GM21723 (cell line): Measurements from ENCODE around the gene CASTOR1.

Experiments
- ATAC-seq: cut with Tn5 transposase; IDR thresholded peaks from one replicate; pipeline ENCODE4 v1.9.1; 2021; ENCODE audit warnings: mild to moderate bottlenecking, moderate library complexity; ENCODE audit not compliant: unreplicated experiment

Gene CASTOR1

DNA sequence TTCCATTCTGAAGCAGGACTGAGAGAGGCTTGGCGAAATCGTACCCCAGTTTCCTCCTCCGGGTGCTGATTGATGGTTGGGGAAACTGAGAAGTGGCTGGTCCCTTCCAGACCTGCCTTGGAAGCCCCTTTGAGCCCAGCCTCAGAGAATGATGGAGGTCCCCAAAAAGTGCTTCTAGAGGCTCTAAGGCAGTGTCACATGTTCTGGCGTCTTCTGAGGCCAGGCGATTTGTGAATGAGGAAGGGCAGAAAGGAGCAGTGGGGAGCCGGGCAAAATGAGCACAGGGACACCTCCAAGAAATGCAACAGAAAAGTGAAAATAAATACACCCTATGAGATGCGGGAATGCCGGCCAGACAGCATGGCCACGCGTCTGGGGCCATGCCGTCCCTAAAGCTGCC is 41.7 kb downstream of the CASTOR1 start:
- no peak for ATAC-seq

DNA sequence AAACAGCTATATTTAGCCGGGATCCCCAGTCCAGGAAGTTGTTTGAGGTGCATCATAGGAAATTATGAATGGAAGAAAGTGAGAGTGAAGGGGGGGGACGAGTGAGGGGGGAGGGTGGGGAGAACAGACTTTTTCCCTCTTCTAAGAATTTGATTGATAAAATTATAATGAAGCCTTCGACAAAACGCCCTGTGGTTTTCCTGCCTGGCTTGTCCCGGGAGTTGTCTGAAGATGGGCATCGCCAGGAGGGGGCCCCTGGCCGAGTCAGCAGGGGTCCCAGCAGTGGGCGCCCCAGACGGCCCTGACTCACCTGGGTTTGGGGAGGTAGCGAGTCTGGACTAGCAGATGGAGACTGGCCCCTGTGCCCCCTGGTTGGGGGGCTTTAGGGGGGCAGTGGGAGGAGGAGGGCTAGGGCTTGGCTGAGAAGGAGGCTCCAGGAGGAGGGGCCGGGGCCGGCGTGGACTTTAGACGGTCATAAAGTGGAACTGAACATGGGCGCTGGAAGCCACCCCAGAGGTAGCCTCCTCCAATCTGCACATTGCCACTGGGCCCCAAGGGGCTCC is 42.4 kb downstream of the CASTOR1 start:
- no peak for ATAC-seq

DNA sequence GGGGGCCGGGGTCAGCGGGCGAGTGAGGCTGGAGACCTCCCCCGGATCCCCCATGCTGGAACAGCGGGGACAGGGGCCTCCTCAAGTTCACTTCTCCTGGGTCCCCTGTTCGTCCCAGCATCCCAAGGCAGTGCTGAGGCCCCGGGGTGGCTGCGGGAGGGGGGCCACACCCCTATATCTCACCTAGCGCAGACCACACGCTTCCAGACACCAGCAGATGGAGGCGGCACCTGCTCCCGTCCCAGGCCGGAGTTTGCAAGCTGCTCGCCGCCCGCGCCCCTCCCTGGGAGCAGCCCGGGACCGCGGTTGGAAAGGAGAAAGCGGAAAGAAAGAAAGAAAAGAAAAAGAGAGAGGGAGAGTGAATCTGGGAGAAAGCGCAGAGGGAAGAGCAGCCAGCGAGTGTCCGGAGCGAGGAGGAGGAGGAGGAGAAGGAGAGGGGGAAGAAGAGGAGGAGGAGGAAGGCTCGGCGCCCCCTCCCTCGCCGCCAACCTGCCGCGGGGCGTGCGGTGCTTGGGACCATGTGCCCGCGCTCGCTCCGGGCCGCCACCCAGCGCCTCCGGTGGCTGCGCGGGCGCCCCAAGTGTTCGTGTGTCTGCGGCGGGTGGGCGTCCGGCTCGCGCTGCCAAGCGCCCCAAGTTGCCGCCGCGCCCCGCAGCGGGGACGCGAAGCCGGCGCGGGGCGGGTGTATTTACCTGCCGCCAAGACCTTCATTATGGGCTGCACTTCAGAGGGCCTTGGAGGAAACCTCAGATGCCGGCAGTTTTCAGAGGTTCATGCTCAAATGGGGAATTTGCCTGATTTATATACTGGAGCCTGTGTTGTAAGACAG is 43.1 kb downstream of the CASTOR1 start, which contains the start of gene LIF:
Gene LIF (minus strand): TSS at position 775 of the 829 bp plus-strand sequence. CDS start 64 bp downstream, at position 711.
- no peak for ATAC-seq

DNA sequence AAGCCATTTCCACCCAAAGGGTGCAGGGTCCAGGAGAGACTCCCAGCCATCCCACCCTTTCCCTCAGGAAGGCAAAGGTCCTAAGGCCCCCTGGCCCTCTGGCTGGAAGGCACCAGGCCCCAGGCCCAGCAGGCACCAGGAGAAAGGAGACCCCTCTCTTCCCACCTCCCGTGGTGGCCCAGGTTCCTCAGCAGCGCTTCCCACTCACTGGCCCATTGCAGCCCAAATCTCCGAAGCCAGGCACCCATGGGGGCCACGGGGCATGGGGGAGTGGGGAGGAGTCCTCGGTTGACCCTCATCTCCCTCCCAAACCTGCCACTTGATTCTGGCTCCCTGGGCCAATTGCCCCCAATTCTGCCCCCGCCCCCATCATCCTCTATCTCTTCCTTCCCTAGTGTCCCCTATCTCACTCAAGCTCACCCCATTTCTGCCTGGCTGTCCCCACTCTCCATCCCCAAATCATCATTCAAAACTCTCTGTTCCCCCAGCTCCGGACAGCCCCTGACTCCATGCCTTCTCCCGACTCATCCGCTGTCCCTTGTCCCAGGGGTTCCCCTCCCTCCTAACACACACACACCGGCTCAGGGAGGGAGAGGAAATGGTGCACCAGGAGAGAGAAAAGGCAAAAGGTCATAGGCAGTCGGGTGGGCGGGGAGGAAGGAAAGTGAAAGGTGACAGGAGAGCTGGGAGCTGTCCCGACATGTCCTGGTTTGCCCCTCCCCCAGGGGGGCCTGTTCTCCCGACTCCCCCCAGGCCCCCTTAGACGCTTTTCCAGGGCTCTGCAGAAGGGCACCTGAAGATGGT is 43.9 kb downstream of the CASTOR1 start:
- no peak for ATAC-seq

DNA sequence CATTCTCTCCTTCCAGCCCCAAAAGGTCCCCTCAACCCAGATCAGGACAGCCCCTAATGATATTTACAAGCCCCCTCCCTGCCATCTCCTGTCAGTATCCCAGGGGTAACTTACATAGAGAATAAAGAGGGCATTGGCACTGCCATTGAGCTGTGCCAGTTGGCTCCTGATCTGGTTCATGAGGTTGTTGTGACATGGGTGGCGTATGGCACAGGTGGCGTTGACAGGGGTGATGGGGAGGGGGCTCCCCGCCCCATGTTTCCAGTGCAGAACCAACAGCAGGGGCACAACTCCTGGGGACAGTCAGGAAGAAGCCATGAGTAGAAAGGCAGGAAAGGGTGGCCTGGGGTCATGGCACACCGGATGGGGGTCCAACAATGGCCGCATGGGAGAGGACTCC is 44.7 kb downstream of the CASTOR1 start:
- ATAC-seq: no peak

DNA sequence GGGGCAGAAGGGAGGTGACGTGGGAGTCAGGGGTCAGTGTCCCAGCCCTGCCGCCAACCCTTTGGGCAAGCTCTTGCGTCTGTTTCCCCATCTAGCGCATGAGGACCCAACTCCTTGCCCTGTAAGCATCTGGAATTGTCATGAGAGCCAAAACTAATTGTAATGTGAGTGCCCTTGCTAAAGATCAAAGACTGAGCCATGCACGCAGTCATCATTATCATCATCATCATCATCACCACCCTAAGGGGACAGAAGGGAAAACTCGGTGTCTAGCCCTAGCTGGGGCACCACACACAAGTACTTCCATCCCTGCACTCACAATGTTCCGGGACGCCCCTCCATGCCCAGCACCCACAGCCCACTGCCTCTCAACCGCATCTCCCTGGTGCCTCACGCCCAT is 45.2 kb downstream of the CASTOR1 start:
- ATAC-seq: no peak

DNA sequence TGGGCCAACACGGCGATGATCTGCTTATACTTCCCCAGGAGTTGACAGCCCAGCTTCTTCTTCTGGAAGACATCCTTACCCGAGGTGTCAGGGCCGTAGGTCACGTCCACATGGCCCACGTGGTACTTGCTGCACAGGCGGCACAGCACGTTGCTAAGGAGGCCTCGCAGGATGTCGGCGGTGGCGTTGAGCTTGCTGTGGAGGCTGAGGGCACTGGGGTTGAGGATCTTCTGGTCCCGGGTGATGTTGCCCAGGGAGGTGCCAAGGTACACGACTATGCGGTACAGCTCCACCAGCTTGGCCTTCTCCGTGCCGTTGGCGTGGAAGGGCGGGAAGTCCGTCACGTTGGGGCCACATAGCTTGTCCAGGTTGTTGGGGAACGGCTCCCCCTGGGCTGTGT is 45.6 kb downstream of the CASTOR1 start:
- no peak for ATAC-seq

DNA sequence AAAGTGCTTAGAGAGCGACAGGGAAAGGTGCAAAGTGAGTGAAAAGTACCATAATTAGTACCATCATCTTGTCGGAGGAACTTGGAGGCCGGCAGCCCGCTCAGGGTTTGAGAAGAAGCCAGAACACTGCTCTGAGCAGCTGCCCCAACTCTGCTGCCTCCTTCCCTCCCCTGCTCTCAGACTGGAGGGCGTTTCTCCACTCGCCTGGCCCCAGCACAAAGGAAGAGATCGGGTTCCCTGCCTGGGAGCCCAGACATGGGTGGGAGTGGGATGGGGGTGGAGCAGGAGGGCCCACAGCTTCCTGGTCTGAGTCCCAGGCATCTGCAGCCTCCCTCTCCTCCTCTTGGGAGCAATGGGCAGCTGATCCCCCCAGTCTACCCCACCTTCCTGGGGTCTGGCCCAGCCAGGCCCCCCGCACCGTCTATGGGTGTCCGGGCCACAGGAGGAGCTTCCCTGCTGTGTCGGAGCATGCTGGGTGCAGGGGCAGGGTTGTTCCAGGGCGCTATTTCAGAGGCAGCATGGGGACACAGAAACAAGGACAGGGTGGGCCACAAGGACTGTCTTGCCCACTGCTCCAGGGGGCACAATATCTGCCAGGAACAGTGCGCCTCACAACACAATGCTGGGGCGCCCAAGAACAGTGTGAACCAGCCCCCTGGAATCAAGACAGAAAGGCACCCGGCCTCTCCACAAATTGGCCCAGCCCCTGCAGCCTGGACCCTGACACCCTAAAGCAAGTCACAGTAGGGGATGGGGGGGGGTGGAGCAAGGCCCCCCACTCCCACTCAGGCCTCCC is 47.5 kb downstream of the CASTOR1 start:
- ATAC-seq: no peak

DNA sequence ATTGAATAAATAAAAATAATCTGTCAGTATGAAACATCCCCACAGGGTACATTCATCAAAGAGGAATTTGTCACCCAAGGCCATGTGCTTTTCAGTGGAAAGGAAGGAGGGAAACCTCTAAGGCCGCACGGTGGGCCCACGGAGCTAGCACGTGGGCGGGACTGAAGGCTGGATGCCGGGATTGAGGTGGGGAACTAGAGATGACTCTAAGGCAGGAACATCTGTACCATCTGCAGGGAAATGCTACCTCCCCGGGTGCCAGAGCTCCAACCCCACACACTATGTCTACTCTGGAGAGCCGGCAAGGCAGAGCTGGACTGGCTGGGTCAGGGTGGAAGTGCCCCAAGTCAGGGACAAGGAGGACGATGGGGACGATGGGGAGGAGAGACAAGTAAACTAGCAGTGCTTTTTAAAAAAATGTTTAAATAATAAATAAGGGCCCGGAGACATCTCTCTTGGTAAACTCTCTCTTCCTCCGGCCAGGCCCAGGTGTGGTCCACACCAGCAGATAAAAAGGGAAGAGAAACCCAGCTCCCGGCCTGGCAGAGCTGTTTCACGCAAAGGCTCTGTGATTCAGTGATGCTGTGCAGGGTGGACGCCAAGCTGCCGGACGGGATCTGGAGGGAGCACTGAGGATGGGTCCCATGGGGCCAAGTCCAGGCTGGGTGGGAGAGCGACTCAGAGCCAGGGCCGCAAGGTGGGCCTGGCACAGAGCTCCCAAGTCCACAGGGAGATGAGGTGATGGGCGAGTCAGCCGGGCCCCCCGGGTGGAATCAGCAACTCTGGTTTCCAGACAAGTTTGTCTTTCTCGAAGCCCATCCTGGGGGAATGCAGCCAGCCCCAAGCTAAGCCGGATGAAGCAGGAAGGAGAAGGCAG is 48.5 kb downstream of the CASTOR1 start:
- no peak for ATAC-seq

DNA sequence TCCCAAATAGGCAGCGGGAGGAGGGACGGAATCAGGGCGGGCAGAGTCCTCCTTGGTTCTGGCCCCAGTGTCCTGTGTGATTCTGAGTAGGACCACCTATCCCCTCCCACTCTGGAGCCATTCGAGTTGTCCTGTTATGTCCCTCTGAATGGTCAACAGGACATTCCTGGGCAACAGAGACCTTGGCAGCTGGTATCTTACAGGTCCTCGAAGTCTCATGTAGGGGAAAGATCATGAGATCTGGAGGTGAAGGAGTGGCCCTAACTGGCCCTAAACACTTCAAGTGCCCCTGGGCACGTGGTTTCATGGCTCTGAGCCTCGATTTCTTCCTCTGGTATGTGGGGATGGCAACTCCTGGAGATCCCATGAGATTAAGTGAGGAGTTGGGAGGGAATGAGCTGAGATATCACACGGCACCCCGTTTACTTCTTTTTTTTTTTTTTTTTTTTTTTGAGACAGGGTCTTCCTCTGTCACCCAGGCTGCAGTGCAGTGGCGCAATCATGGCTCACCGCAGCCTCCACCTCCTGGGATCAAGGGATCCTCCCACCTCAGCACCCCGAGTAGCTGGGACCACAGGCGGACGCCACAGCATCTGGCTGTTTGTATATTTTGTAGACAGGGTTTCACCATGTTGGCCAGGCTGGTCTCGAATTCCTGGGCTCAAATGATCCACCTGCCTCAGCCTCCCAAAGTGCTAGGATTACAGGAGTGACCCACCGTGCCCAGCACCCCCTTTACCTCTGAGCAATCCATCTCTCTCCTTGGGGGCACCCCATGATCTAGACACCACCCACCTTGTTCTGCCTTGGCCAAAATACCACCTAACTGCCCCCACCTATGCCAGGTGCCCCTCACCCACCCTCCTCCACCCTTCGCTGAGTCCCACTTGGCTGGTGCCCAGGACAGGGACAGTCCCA is 49.6 kb downstream of the CASTOR1 start:
- ATAC-seq: no peak

DNA sequence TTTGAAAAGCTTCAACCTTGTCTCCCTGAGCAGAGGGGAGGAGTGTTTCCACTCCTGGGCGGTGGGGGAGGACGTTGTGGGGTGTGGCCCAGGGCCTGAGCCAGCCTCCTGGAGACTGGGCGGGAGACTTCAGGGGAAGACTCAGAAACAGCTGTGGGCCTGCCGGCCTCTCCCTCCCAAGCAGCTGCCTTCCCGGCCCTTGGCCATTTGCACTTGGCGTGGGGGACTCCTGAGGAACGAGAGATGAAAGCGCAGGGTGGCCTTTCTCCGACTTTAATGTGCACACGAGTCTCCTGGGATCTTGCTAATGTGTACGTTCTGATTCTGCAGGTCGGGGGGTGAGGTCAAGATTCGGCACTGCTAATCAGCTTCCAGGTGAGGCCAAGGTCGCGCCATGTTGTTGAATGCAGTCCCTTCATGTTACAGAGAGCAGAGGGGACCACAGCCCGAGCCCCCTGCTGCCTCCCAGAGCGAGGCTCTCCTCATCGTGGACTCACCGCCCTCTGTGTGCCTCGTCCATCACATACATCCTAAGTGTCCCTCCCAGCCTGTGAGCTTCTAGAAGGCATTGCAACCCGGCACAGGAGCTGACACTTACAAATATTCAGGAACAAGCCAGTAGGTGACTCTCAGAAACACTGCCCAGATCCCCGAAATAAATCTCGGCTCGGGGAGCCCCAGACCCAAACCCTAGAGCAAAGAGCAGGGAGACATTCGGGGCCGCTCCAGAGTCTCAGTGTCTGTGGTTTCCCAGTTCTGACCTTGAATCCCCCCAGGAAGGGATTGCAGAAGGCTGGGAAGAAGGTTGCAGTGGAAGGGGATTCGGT is 50.4 kb downstream of the CASTOR1 start:
- ATAC-seq: no peak

DNA sequence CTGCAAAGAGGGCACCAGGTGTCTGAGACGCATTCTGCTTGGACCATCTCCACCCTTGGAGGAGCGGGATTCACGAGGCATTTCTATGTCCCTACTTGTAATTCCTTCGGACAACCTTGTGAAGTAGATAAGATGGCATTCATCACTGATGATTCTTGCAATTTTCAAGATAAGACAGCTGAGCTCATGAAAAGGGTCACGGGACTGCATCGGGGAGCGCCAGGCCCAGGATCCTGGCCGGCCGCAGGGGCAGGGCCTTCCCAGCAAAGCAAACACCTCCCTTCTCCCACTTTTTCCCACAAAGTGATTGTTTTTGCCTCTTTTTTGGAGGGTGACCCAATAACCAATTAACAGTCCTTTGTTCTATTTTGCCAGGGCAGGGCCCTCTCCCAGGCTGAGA is 51.2 kb downstream of the CASTOR1 start:
- no peak for ATAC-seq

DNA sequence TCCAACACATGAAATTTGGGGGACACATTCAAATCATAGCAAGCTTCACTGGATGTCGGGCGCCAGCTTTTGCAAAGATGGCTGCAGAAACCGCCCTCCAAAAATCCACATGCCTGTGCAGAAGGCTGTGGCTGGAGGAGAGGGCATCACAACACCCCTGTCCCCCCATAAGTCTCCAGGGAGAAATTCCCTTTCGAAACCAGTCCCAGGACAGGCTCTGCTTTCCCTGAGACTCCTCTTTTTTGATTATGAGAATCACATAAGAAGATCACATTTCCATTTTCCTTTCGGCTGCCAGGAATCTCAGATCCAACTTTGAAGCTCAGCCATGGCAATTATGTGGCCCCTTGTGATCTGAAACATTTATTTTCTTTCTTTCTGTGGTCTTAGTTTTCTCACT is 52.4 kb downstream of the CASTOR1 start:
- ATAC-seq: no peak

DNA sequence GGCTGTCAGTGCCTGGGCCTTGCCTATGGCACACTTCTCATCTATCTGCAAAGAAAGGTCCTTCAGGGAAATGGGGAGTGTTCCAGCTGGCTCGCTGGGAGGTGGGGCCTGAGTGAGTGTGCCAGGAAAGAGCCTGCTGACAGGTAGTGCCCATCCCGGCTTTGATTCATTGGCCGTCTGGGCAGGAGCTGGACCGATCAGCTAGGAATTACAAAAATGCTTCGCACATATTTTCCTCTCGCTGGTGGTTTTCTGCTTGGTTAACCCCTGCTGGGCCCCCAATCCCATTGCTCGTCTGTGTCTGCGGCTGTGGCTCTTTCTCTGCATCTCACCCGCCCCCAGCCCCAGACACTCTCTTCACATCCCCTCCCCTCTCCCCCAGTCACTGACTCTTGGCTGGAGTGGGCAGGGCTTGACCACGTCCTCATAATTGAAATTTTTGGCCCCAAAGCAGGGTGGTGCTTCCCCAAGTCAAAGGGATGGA is 53.6 kb downstream of the CASTOR1 start:
- ATAC-seq: no peak
